GM13976 (cell line): ENCODE data around the gene SFI1.
A peak's percentile ranks its signal among the peaks of the same experiment; 100 is the strongest.

Experiments used
- DNase-seq: peaks from one replicate; pipeline ENCODE4 v3.0.0; 2012; ENCODE audit warnings: low spot score
- in situ Hi-C: fragments of 300-500 bp; cut with MboI; formaldehyde crosslinking; loops from one replicate; pipeline ENCODE4 v1.12.0; 2022; ENCODE audit warnings: low sequenced_read_pairs, mixed read lengths, inconsistent platforms; ENCODE audit not compliant: unreplicated experiment
- TF ChIP-seq, protein P1 (sequence below): IDR thresholded peaks from 2 replicates; pipeline ENCODE4 v1.5.1; 2012; ENCODE audit warnings: borderline replicate concordance, mild to moderate bottlenecking; ENCODE audit not compliant: insufficient read depth; ENCODE audit errors: extremely low read depth, missing control alignments, control extremely low read depth

The SFI1 gene

DNA sequence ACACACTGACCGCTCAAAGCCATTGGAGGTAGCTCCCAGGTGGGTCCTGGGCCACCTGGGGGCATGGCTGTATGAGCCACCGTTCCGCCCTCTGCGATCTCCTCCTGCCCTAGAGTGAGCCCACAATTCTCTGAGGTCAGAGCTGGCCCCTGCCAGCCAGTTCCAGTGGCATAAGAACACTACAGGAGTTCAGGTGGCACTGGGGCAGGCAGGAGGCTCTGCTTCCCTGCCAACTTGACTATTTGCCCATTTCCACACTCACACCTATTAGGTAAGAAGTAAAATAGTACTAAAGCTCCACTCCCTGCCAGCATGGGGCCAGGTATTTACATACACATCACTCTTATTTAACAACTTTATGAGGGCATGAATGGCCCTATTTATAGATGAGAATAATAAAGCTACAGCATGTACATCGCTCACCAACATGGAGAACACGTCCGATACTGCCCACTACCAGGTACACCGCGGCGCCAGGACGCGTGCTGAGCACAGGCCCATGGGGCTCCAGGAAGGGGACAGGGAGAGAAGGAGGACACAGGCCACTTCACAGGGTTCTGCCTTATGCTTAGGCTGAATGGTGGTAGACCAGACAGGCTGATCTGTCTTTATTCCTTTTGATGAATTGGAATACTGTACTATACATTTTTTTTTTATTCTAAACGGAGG is 139.4 kb downstream of the SFI1 start:
- TF ChIP-seq, protein P1, sequence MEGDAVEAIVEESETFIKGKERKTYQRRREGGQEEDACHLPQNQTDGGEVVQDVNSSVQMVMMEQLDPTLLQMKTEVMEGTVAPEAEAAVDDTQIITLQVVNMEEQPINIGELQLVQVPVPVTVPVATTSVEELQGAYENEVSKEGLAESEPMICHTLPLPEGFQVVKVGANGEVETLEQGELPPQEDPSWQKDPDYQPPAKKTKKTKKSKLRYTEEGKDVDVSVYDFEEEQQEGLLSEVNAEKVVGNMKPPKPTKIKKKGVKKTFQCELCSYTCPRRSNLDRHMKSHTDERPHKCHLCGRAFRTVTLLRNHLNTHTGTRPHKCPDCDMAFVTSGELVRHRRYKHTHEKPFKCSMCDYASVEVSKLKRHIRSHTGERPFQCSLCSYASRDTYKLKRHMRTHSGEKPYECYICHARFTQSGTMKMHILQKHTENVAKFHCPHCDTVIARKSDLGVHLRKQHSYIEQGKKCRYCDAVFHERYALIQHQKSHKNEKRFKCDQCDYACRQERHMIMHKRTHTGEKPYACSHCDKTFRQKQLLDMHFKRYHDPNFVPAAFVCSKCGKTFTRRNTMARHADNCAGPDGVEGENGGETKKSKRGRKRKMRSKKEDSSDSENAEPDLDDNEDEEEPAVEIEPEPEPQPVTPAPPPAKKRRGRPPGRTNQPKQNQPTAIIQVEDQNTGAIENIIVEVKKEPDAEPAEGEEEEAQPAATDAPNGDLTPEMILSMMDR = no peak
- in situ Hi-C loops = no loop called here
- DNase-seq = no peak

DNA sequence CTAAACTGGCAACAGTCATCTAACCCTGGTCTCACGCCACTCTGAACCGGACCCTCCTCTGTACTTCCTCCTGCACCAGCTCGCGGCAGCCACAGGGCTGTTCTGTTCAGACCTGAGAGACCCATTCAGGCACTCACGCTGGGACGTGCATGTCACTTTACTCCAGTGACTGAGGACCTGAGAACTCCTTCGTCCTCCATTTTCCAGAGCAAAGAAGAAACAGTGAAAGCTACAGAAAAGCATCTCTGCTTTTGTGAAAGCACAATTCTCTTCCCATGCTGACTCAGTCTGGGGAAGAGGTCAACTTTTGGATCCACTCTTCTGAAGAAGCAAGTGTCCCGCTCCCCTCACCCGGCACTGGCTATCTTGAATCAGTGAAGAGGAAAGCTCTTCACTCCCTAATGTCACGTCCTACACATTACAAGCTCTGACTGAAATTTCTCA is 141.1 kb downstream of the SFI1 start:
- peak; percentile 73 for DNase-seq
- in situ Hi-C loops = no loop called here
- TF ChIP-seq, protein P1 = no peak

- DNase-seq = peak; percentile 76
- in situ Hi-C loops = no loop called here
- TF ChIP-seq, protein P1 = no peak
These were observed 141.7 kb downstream of the SFI1 start for GRCh38 chr22:31637891-31638618.

DNA sequence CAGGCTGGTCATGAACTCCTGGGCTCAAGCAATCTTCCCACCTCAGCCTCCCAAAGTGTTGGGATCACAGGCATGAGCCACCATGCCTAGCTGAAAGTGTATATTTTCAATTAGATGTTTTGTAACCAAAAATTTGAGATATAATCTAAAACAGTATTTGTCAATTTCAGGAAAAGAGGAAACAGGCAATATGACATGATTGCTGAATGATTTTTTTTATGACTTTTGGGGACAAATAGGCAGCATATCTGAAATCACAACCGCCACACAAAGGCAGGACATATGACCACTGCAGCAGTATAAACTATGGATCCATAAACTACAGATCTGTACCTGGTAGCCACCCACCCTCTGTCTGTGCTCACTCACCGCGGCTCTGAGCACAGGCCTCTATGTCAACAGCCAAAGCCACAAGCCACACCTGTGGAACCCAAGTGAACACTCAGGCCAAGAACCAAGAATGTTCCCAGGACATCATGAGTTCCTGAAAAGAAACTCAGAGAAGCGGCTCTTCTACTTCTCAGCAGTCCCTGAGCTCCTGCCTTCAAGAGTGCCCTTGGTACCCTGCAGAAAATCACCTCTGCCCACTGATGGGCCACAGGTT is 143.2 kb downstream of the SFI1 start:
- DNase-seq = no peak
- TF ChIP-seq, protein P1 = no peak
- in situ Hi-C loops = no loop called here

GRCh38 chr22:31646186-31647019 is 150.1 kb downstream of the SFI1 start:
- TF ChIP-seq, protein P1 = no peak
- peak; percentile 68 for DNase-seq
- in situ Hi-C loops = no loop called here

DNA sequence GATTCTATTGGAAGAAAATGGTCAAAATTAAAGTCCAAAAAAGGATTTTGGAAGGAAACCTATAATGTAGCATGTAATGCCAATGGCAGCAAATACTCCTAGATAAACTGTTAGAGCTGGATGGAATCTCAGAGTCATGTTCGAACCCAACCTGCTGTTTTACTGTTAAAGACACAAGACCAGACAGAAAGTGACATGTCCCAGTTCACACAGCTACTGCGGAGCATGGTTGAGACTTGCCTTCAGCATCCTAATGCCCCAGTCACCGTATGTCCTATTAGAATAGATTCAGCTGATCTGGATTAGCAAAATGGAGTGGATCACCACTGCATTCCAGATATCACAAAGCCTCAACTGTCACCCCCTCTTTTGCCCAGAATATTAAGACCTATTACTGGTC is 150.7 kb downstream of the SFI1 start:
- DNase-seq = no peak
- in situ Hi-C loops = no loop called here
- TF ChIP-seq, protein P1 = no peak
